ENCODE data around the gene FAM124A.

FAM124A gene

DNA sequence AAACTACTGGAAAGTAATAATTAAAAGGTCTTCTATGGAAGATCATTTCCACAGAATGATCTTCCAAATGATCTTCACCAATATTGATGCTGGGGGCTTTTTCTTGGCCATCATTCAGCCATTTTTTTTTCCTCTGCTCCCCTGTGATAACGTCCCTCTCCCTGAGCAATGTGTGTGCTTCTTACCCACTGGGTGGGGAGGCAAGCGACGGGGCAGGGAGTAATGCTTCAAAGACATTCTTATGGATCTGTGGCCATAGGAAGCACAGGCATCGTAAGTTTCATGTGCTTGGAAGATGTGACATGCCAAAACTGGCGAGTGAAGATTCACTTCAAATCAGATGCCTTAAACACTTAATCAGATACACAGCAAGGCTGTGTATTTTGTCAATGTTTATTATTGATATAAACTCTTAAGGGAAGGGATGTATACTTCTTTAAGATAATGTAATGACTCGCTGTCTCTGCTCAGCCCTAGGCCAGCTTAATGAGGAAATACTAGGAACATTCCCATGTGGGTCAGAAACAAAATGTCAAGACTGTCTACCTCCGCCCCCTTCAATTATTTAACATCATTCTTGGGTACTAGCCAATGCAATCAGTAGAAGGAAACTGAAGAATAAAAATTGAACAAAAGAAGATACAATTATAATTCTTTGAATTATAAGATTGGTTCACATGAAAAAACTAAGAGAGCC, 83.2 kb downstream of the FAM124A start:
- Histone ChIP-seq H3K27me3 (ENCODE audit: insufficient read depth, low read length, poor library complexity) (no peaks in the 10 kb centered on the region), H4K8ac (ENCODE audit: low read depth, low read length) (no peak overlapping the region)

DNA sequence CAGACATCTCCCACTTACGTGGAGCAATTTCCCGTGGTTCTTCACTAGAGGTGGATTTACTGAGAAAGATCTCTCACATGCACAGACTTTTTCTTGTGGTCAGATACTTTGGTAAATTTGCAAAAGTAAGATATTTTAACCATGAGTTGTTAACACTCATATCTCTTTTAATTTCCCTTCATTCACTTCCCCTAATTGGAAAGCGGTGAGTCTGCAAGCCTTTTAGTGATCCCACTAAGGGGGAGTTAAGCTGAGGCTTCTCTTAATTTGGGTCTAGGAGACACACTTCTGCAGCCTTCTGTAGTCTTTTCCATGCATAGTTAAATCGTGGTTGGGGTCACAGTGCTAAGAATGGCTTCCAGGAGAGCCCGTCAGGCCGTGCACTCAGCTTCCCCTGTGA, 86.6 kb downstream of the FAM124A start:
- Histone ChIP-seq H3K56ac (ENCODE audit: low read length) (no peak overlapping the region), H3K4me1 (ENCODE audit: control insufficient read depth, low read depth, low read length) (no peaks in the 10 kb centered on the region), H2BK15ac (replicated peaks; ENCODE audit: low read depth) (no peak overlapping the region), H3K18ac (ENCODE audit: low read length) (no peak overlapping the region), H3K79me2 (ENCODE audit: control insufficient read depth, insufficient read depth, low read length) (no peaks in the 10 kb centered on the region), H3K27ac (ENCODE audit: low read depth, low read length) (no peak overlapping the region), H4K8ac (ENCODE audit: low read depth, low read length) (no peak overlapping the region), H3K36me3 (ENCODE audit: control insufficient read depth, insufficient read depth, low read length) (no peaks in the 10 kb centered on the region), H3K4ac (ENCODE audit: low read depth, low read length) (no peak overlapping the region), H3K4me2 (ENCODE audit: low read length) (no peak overlapping the region), H2AK5ac (ENCODE audit: low read length) (no peak overlapping the region), H3K27me3 (ENCODE audit: insufficient read depth, low read length, poor library complexity) (no peaks in the 10 kb centered on the region), H2BK5ac (ENCODE audit: low read length) (no peak overlapping the region), H4K5ac (ENCODE audit: low read length) (no peak overlapping the region), H3K4me3 (ENCODE audit: low read length) (no peak overlapping the region), H3K9ac (ENCODE audit: low read length) (no peak overlapping the region), H2BK120ac (ENCODE audit: low read depth, low read length) (no peak overlapping the region), H3K79me1 (ENCODE audit: low read length) (no peaks in the 10 kb centered on the region), H3K23ac (ENCODE audit: low read length) (no peak overlapping the region)
- no CpG with 5 or more reads among the region's 6 CpGs for WGBS (ENCODE audit: extremely low coverage, insufficient coverage, low lambda C conversion rate)
- no peak for DNase-seq

More for the DNA sequence above, 83.2 kb downstream of the FAM124A start:
- Histone ChIP-seq H2AK5ac (ENCODE audit: low read length) (no peak overlapping the region), H3K56ac (ENCODE audit: low read length) (no peak overlapping the region), H3K79me2 (ENCODE audit: control insufficient read depth, insufficient read depth, low read length) (no peaks in the 10 kb centered on the region), H3K4ac (ENCODE audit: low read depth, low read length) (no peak overlapping the region), H3K4me2 (ENCODE audit: low read length) (no peak overlapping the region), H2BK5ac (ENCODE audit: low read length) (no peak overlapping the region), H3K27ac (ENCODE audit: low read depth, low read length) (no peak overlapping the region), H3K36me3 (ENCODE audit: control insufficient read depth, insufficient read depth, low read length) (no peaks in the 10 kb centered on the region), H3K4me3 (ENCODE audit: low read length) (no peak overlapping the region), H3K9ac (ENCODE audit: low read length) (no peak overlapping the region), H3K4me1 (ENCODE audit: control insufficient read depth, low read depth, low read length) (no peaks in the 10 kb centered on the region), H4K5ac (ENCODE audit: low read length) (no peak overlapping the region), H3K23ac (ENCODE audit: low read length) (no peak overlapping the region), H3K18ac (ENCODE audit: low read length) (no peak overlapping the region), H2BK15ac (replicated peaks; ENCODE audit: low read depth) (no peak overlapping the region), H3K79me1 (ENCODE audit: low read length) (no peaks in the 10 kb centered on the region), H2BK120ac (ENCODE audit: low read depth, low read length) (no peak overlapping the region)
- DNase-seq: no peak
- no CpG with 5 or more reads among the region's 7 CpGs for WGBS (ENCODE audit: extremely low coverage, insufficient coverage, low lambda C conversion rate)

DNA sequence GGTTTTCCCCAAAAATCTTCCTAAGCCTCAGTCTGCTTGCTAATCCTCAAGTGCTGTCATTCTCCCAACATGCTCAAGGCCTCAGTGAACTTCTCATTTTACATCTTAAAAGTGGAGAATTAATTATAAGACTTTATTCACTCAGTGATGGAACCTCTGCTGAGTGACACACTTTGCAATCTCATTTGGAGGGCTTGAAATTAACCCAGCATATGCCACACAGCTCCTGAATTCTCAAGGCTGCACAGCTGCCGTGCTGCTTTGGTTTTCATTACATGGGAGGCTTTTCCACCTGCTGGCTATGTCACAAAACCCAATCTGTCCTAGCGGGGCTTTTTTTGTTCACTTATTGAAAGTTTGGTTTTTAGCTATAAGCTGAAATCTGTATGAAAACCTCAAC, 89.0 kb downstream of the FAM124A start:
- Histone ChIP-seq H3K79me2 (ENCODE audit: control insufficient read depth, insufficient read depth, low read length) (no peaks in the 10 kb centered on the region), H3K56ac (ENCODE audit: low read length) (no peak overlapping the region), H4K5ac (ENCODE audit: low read length) (no peak overlapping the region), H3K27me3 (ENCODE audit: insufficient read depth, low read length, poor library complexity) (no peaks in the 10 kb centered on the region), H3K9ac (ENCODE audit: low read length) (no peak overlapping the region), H2BK120ac (ENCODE audit: low read depth, low read length) (no peak overlapping the region), H3K27ac (ENCODE audit: low read depth, low read length) (no peak overlapping the region), H3K4me3 (ENCODE audit: low read length) (no peak overlapping the region), H3K23ac (ENCODE audit: low read length) (no peak overlapping the region), H3K18ac (ENCODE audit: low read length) (no peak overlapping the region), H3K4ac (ENCODE audit: low read depth, low read length) (no peak overlapping the region), H3K4me2 (ENCODE audit: low read length) (no peak overlapping the region), H2AK5ac (ENCODE audit: low read length) (no peak overlapping the region), H2BK5ac (ENCODE audit: low read length) (no peak overlapping the region), H3K4me1 (ENCODE audit: control insufficient read depth, low read depth, low read length) (no peaks in the 10 kb centered on the region), H3K79me1 (ENCODE audit: low read length) (no peaks in the 10 kb centered on the region), H4K8ac (ENCODE audit: low read depth, low read length) (no peak overlapping the region), H3K36me3 (ENCODE audit: control insufficient read depth, insufficient read depth, low read length) (no peaks in the 10 kb centered on the region), H2BK15ac (replicated peaks; ENCODE audit: low read depth) (no peak overlapping the region)
- no CpG with 5 or more reads among the region's 2 CpGs for WGBS (ENCODE audit: extremely low coverage, insufficient coverage, low lambda C conversion rate)
- DNase-seq: no peak

DNA sequence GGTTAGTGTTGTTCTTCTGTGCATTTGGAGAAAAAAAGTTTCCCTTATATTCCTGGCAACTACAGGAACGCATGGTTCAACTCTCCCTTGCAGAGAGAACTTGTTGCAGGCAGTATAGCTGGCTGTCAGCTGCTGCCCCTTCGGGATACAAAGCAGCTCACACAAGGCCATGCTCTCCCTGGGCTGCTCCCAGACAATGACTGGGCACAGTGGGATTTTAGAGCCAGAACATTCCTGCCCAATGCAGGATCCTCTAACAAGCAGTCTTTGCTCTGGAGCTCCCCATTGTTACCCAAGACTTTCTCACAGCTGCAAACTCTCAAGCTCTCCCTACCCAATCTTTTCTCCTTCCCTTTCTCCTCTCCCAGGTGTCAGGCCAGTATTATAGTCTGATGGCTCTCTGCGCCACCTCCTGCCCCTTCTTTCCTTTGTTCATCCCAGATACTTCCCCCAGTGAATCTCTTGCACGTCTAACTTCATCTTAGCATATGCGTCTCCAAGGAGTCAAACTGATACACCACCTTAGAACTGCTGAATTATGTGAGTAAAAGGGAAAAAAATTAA, 89.8 kb downstream of the FAM124A start:
- Histone ChIP-seq H2AK5ac (ENCODE audit: low read length) (no peak overlapping the region), H3K36me3 (ENCODE audit: control insufficient read depth, insufficient read depth, low read length) (no peaks in the 10 kb centered on the region), H4K5ac (ENCODE audit: low read length) (no peak overlapping the region), H3K27ac (ENCODE audit: low read depth, low read length) (no peak overlapping the region), H3K4me1 (ENCODE audit: control insufficient read depth, low read depth, low read length) (no peaks in the 10 kb centered on the region), H3K27me3 (ENCODE audit: insufficient read depth, low read length, poor library complexity) (no peaks in the 10 kb centered on the region), H2BK15ac (replicated peaks; ENCODE audit: low read depth) (no peak overlapping the region), H4K8ac (ENCODE audit: low read depth, low read length) (no peak overlapping the region), H3K79me2 (ENCODE audit: control insufficient read depth, insufficient read depth, low read length) (no peaks in the 10 kb centered on the region), H2BK120ac (ENCODE audit: low read depth, low read length) (no peak overlapping the region), H3K18ac (ENCODE audit: low read length) (no peak overlapping the region), H3K9ac (ENCODE audit: low read length) (no peak overlapping the region), H3K23ac (ENCODE audit: low read length) (no peak overlapping the region), H3K4ac (ENCODE audit: low read depth, low read length) (no peak overlapping the region), H3K4me3 (ENCODE audit: low read length) (no peak overlapping the region), H3K79me1 (ENCODE audit: low read length) (no peaks in the 10 kb centered on the region), H2BK5ac (ENCODE audit: low read length) (no peak overlapping the region), H3K56ac (ENCODE audit: low read length) (no peak overlapping the region), H3K4me2 (ENCODE audit: low read length) (no peak overlapping the region)
- WGBS (ENCODE audit: extremely low coverage, insufficient coverage, low lambda C conversion rate): no CpG with 5 or more reads among the region's 5 CpGs
- DNase-seq: no peak

DNA sequence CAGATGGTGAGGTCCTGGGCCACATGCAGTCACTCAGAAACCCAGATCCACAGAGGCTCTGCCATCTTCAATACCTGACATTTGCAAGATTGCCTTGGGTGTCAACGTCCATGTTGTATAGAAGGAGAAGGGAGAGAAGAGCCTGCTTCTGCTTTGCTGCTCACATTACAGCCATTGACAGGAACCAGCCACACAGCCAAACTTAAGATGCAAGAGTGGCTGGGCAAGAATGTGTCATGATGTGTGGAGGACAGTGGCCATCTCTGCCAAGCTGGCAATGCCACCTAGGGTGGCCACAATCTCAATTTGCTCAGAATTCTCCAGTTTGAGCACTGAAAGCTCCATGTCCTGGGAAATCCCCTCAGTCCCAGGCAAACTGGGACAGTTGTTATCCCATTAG, 91.4 kb downstream of the FAM124A start:
- Histone ChIP-seq H3K36me3 (ENCODE audit: control insufficient read depth, insufficient read depth, low read length) (no peaks in the 10 kb centered on the region), H3K4me1 (ENCODE audit: control insufficient read depth, low read depth, low read length) (no peaks in the 10 kb centered on the region), H3K56ac (ENCODE audit: low read length) (no peak overlapping the region), H4K5ac (ENCODE audit: low read length) (no peak overlapping the region), H3K79me2 (ENCODE audit: control insufficient read depth, insufficient read depth, low read length) (no peaks in the 10 kb centered on the region), H2BK120ac (ENCODE audit: low read depth, low read length) (no peak overlapping the region), H2BK5ac (ENCODE audit: low read length) (no peak overlapping the region), H4K8ac (ENCODE audit: low read depth, low read length) (no peak overlapping the region), H3K4ac (ENCODE audit: low read depth, low read length) (no peak overlapping the region), H2BK15ac (replicated peaks; ENCODE audit: low read depth) (no peak overlapping the region), H3K9ac (ENCODE audit: low read length) (no peak overlapping the region), H3K27me3 (ENCODE audit: insufficient read depth, low read length, poor library complexity) (no peaks in the 10 kb centered on the region), H3K18ac (ENCODE audit: low read length) (no peak overlapping the region), H3K4me2 (ENCODE audit: low read length) (no peak overlapping the region), H3K79me1 (ENCODE audit: low read length) (no peaks in the 10 kb centered on the region), H3K23ac (ENCODE audit: low read length) (no peak overlapping the region), H2AK5ac (ENCODE audit: low read length) (no peak overlapping the region), H3K4me3 (ENCODE audit: low read length) (no peak overlapping the region), H3K27ac (ENCODE audit: low read depth, low read length) (no peak overlapping the region)
- DNase-seq: no peak
- no CpG with 5 or more reads among the region's 1 CpG for WGBS (ENCODE audit: extremely low coverage, insufficient coverage, low lambda C conversion rate)

DNA sequence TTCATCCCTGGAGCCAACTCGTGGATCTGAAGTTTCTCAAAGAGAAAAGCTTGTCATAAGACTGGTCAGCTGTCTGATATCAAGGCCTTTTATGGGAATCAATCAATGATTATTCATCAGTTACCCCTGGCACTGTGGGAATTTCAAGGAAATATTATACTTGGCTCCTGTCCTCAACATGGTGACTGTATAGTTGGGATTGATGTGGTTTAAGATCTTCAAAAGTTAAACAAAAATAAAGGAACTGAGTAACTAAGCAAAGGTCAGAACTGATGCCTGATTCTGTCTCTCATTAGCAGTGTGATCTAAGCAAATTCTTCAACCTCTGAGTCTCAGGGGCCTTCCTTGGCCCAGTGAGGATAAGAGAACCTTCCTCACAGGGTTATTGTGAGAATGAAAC, 95.1 kb downstream of the FAM124A start:
- no peak overlapping the region for H3K27ac ChIP-seq (ENCODE audit: low read depth, low read length)
- WGBS (ENCODE audit: extremely low coverage, insufficient coverage, low lambda C conversion rate): no CpG with 5 or more reads among the region's 1 CpG
- H2BK5ac ChIP-seq (ENCODE audit: low read length): no peak overlapping the region

More for the DNA sequence above, 95.1 kb downstream of the FAM124A start:
- Histone ChIP-seq H2BK15ac (replicated peaks; ENCODE audit: low read depth) (no peak overlapping the region), H3K36me3 (ENCODE audit: control insufficient read depth, insufficient read depth, low read length) (no peaks in the 10 kb centered on the region), H3K4me1 (ENCODE audit: control insufficient read depth, low read depth, low read length) (no peaks in the 10 kb centered on the region), H3K9ac (ENCODE audit: low read length) (no peak overlapping the region), H3K4me3 (ENCODE audit: low read length) (no peak overlapping the region), H3K18ac (ENCODE audit: low read length) (no peak overlapping the region), H3K56ac (ENCODE audit: low read length) (no peak overlapping the region), H3K4ac (ENCODE audit: low read depth, low read length) (no peak overlapping the region), H3K27me3 (ENCODE audit: insufficient read depth, low read length, poor library complexity) (no peaks in the 10 kb centered on the region), H4K5ac (ENCODE audit: low read length) (no peak overlapping the region), H2AK5ac (ENCODE audit: low read length) (no peak overlapping the region), H3K23ac (ENCODE audit: low read length) (no peak overlapping the region), H4K8ac (ENCODE audit: low read depth, low read length) (no peak overlapping the region), H3K79me2 (ENCODE audit: control insufficient read depth, insufficient read depth, low read length) (no peaks in the 10 kb centered on the region), H2BK120ac (ENCODE audit: low read depth, low read length) (no peak overlapping the region), H3K4me2 (ENCODE audit: low read length) (no peak overlapping the region), H3K79me1 (ENCODE audit: low read length) (no peaks in the 10 kb centered on the region)
- no peak for DNase-seq

Data from mesendoderm (in vitro differentiated cells).